HG03064 (cell line): ENCODE measurements around the gene TROAP.

ENCODE experiments used
- ATAC-seq: cut with Tn5 transposase; IDR thresholded peaks from one replicate; pipeline ENCODE4 v1.9.1; 2021; ENCODE audit warnings: low read depth; ENCODE audit not compliant: unreplicated experiment

TROAP gene

GRCh38 chr12:49341777-49342065 is 18.7 kb downstream of the TROAP start:
- ATAC-seq, result no peak

- ATAC-seq, result no peak
These were observed 19.2 kb downstream of the TROAP start for GRCh38 chr12:49342066-49342913.

GRCh38 chr12:49342914-49343731 is 20.1 kb downstream of the TROAP start:
- ATAC-seq, result no peak

- ATAC-seq, result no peak
These were observed 21.5 kb downstream of the TROAP start for GRCh38 chr12:49344486-49345050.

GRCh38 chr12:49345051-49345824 is 22.2 kb downstream of the TROAP start:
- no peak for ATAC-seq

GRCh38 chr12:49345825-49346658 is 23.0 kb downstream of the TROAP start:
- no peak for ATAC-seq

- ATAC-seq, result no peak
These were observed 23.7 kb downstream of the TROAP start, which contains the start of gene DNAJC22 for GRCh38 chr12:49346659-49347310. TSS of gene DNAJC22 (plus strand) at chr12:49346888. CDS start at chr12:49348873, 1,985 bp downstream.

GRCh38 chr12:49347311-49348193 is 24.5 kb downstream of the TROAP start:
- no peak for ATAC-seq

- ATAC-seq, result no peak
These were observed 25.7 kb downstream of the TROAP start for GRCh38 chr12:49348781-49349180.

- ATAC-seq, result no peak
These were observed 26.2 kb downstream of the TROAP start for GRCh38 chr12:49349266-49349665.

- ATAC-seq, result no peak
These were observed 29.3 kb downstream of the TROAP start for GRCh38 chr12:49352351-49352750.

- no peak for ATAC-seq
These were observed 32.9 kb downstream of the TROAP start for GRCh38 chr12:49355913-49356312.

- no peak for ATAC-seq
These were observed 34.1 kb downstream of the TROAP start for GRCh38 chr12:49357103-49357678.

GRCh38 chr12:49358483-49359141 is 35.6 kb downstream of the TROAP start:
- ATAC-seq, result no peak

GRCh38 chr12:49359671-49360070 is 36.6 kb downstream of the TROAP start:
- no peak for ATAC-seq

- no peak for ATAC-seq
These were observed 39.0 kb downstream of the TROAP start for GRCh38 chr12:49362077-49362476.

- ATAC-seq, result no peak
These were observed 41.9 kb downstream of the TROAP start for GRCh38 chr12:49364989-49365388.
